ENCODE data around the gene MAP3K10. TPM values are rescaled to one million over a fixed set of nuclear protein-coding genes. Genes with fewer than 3 reads are reported as not detected.
"Not testable (repeated sequence)": the region's sequence is repeated elsewhere in the genome, so short reads cannot be mapped to it uniquely, and the experiment has no call there.

Gene MAP3K10
- total RNA-seq, 3 donors from 2014 or later = 11.0 to 23.3 (median 12.2) TPM

- Histone ChIP-seq H3K9me3 (no peaks in the 10 kb centered on the region), H3K36me3 (ENCODE audit: low read depth) (no peaks in the 10 kb centered on the region), H3K4me3 (no peak overlapping the region), H3K4me1 (ENCODE audit: low read depth) (peaks cover 5% of the 10 kb centered on the region)
- DNase-seq (no peak), ATAC-seq (no peak)
- TF ChIP-seq CTCF (IDR thresholded peaks at IDR 0.05) = no peak
- intact Hi-C loops (cut with DNase I, micrococcal nuclease) = no loop called here
These were observed 25.0 kb downstream of the MAP3K10 start for GRCh38 chr19:40216013-40216776.

DNA sequence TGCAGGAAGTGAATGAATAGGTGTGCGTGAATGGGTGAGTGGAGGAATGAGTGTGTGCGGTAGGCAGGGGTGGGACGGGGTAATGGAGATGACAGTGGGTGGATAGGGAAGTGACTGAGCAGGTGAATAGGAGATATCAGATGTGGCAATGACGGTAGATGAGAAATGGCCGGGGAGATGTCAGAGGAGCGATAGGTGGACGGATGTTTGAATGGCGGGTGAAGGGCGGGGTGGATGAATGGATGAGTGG lies 25.5 kb downstream of the MAP3K10 start:
- ATAC-seq (no peak), DNase-seq (no peak)
- no peaks in the 10 kb centered on the region for H3K36me3 ChIP-seq (ENCODE audit: low read depth)
- peaks cover 5% of the 10 kb centered on the region for H3K4me1 ChIP-seq (ENCODE audit: low read depth)
- no peak for TF ChIP-seq CTCF (IDR thresholded peaks at IDR 0.05)
- intact Hi-C loops (cut with DNase I, micrococcal nuclease) = no loop called here
- H3K9me3 ChIP-seq = no peaks in the 10 kb centered on the region
- H3K4me3 ChIP-seq = no peak overlapping the region

- intact Hi-C loops (cut with DNase I, micrococcal nuclease) = no loop called here
- DNase-seq = peak; percentile 70 to 83 (median 72)
- peak; percentile 72 for ATAC-seq
- H3K4me1 ChIP-seq (ENCODE audit: low read depth) = peaks cover 5% of the 10 kb centered on the region
- peak; percentile 9 for TF ChIP-seq CTCF (IDR thresholded peaks at IDR 0.05)
- no peaks in the 10 kb centered on the region for H3K9me3 ChIP-seq
- H3K4me3 ChIP-seq = no peak overlapping the region
- H3K36me3 ChIP-seq (ENCODE audit: low read depth) = no peaks in the 10 kb centered on the region
These were observed 26.0 kb downstream of the MAP3K10 start for GRCh38 chr19:40217027-40217810.

DNA sequence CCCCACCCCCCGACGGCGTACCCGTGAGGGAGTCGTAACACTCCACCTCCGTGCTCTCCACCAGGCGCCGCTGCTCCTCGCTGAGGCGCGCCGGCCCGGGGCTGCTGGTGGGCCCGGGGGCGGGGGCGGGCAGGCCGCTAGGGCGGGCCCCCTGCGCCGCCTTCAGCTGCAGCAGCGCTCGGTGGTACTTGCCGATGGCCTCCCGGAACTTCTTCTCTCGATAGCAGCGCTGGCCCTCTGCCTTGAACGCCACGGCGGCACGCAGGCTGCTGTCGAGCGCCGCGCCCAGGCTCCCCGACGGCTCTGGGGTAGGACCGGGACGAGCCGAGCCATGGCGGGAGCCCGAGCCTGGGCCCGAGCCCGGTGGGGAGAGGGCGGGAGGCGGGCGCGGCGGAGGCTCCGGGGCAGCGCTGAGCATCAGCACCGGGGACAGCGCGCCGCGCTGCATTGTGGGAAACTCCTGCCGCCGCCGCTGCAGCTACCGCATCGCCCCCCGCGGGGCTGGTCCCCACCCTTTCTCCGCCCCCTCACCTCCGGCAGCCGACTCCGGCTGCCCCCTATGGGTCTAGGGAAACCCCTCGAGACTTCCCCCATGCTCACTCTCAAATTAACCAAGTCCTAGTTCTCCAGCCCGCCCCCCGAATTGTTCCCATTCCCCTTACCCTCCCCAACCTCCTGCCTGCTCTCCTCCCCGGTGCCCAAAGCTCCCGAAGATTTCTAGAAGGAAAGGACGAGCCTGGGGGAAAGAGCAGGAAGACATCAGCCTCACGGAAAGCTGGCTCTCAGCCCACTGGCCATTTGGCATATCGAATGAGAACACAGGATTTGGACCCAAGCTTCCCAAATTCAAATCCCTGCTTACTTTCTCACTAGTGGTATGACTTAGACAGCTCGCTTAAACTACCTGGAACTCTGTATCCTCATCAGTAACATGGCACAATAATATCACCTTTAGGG lies 27.0 kb downstream of the MAP3K10 start, which contains the start of gene TTC9B:
Gene TTC9B, minus strand, starts transcription at position 451 of the 957 bp plus-strand sequence. Its CDS starts 3 bp downstream, at position 448.
- Histone ChIP-seq H3K36me3 (ENCODE audit: low read depth) (no peaks in the 10 kb centered on the region), H3K9me3 (no peaks in the 10 kb centered on the region), H3K4me1 (ENCODE audit: low read depth) (peaks cover 5% of the 10 kb centered on the region), H3K4me3 (no peak within 1 kb of the TSS)
- DNase-seq (no peak), ATAC-seq (no peak)
- TF ChIP-seq CTCF (IDR thresholded peaks at IDR 0.05) = no peak
- intact Hi-C loops (cut with DNase I, micrococcal nuclease) = no loop called here

DNA sequence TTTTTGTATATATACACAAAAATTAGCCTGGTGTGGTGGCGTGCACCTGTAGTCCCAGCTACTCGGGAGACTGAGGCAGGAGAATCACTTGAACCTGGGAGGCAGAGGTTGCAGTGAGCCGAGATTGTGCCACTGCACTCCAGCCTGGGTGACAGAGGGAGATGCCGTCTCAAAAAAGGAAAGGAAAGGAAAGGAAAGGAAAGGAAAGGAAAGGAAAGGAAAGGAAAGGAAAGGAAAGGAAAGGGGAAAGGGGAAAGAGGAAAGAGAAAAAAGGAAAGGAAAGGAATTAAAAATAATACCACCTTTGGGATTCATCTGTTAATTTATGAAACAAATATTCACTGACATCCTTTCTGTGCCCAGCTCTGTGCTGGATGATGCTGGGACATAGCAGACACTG lies 27.8 kb downstream of the MAP3K10 start:
- H3K36me3 ChIP-seq (ENCODE audit: low read depth); H3K9me3 ChIP-seq; DNase-seq; ATAC-seq; intact Hi-C loops (cut with DNase I, micrococcal nuclease); H3K4me3 ChIP-seq; H3K4me1 ChIP-seq (ENCODE audit: low read depth): not testable (repeated sequence)

Data from mucosa of descending colon (tissue), 3 donors.